K562 (cell line): ENCODE results near the gene CD300A. TPM values are rescaled to one million over a fixed set of nuclear protein-coding genes. Genes with fewer than 3 reads are reported as not detected.
A peak's percentile ranks its signal among the peaks of the same experiment; 100 is the strongest.

Experiments used
- ARID2 ChIP-seq: fragments of 450-650 bp; IDR thresholded peaks from 2 replicates; pipeline ENCODE4 v1.6.1; 2017; ENCODE audit warnings: antibody characterized with exemption, mild to moderate bottlenecking
- ATF7 ChIP-seq: fragments of 450-650 bp; IDR thresholded peaks from 2 replicates; pipeline ENCODE4 v1.7.1; 2014; ENCODE audit warnings: mild to moderate bottlenecking, moderate library complexity
- CEBPG ChIP-seq, 3 experiments: fragments of 200-800 bp in 1 of 3; sonication (Bioruptor generic) in 1 of 3; sonication (generic) in 1 of 3; formaldehyde crosslinking in 1 of 3; IDR thresholded peaks in 2 of 3; conservative IDR thresholded peaks in 1 of 3; 2 replicates each; pipeline versions ENCODE4 v1.6.1 to v1.8.0; 2016 to 2022; ENCODE audit warnings: missing compliant biosample characterization in 2 of 3, missing genetic modification characterization in 2 of 3, mild to moderate bottlenecking in 1 of 3, missing genetic modification reagents in 1 of 3
- CREB3L1 ChIP-seq: fragments of 450-650 bp; IDR thresholded peaks from 2 replicates; pipeline ENCODE4 v1.6.1; 2014; ENCODE audit warnings: low read depth, mild to moderate bottlenecking, moderate library complexity, borderline replicate concordance
- ERF ChIP-seq: fragments of 450-650 bp; formaldehyde crosslinking; IDR thresholded peaks from 2 replicates; pipeline ENCODE4 v1.4.0; 2020; ENCODE audit warnings: mild to moderate bottlenecking, mixed read lengths
- HDAC3 ChIP-seq: fragments of 450-650 bp; IDR thresholded peaks from 2 replicates; pipeline ENCODE4 v1.6.1; 2018; ENCODE audit warnings: borderline replicate concordance, mild to moderate bottlenecking, moderate library complexity; ENCODE audit not compliant: partially characterized antibody
- HIVEP1 ChIP-seq: fragments of 250-450 bp; sonication (Bioruptor Pico); IDR thresholded peaks from 2 replicates; pipeline ENCODE4 v1.4.0; 2020; ENCODE audit warnings: mild to moderate bottlenecking
- MAZ ChIP-seq, 2 experiments: fragments of 450-650 bp in 1 of 2; sonication (generic) in 1 of 2; formaldehyde crosslinking; IDR thresholded peaks in 1 of 2; conservative IDR thresholded peaks in 1 of 2; 2 replicates each; pipeline versions ENCODE4 v1.4.0 to v1.5.0; 2020; ENCODE audit warnings: mild to moderate bottlenecking in 1 of 2, missing genetic modification reagents in 1 of 2
- NFE2 ChIP-seq: IDR thresholded peaks from 2 replicates; pipeline ENCODE4 v1.6.1; 2014; ENCODE audit warnings: antibody characterized with exemption, low read depth
- POLR2B ChIP-seq: fragments of 450-650 bp; IDR thresholded peaks from 2 replicates; pipeline ENCODE4 v1.6.1; 2018; ENCODE audit warnings: low read depth; ENCODE audit not compliant: partially characterized antibody
- SMAD4 ChIP-seq: fragments of 250-450 bp; sonication (Bioruptor Pico); conservative IDR thresholded peaks from 2 replicates; pipeline ENCODE4 v1.8.0; 2021; ENCODE audit warnings: inconsistent platforms, mild to moderate bottlenecking, moderate library complexity
- SMARCA5 ChIP-seq: fragments of 450-650 bp; IDR thresholded peaks from 2 replicates; pipeline ENCODE4 v1.6.1; 2016
- SREBF1 ChIP-seq: fragments of 150-350 bp; IDR thresholded peaks from 2 replicates; pipeline ENCODE4 v1.6.1; 2014; ENCODE audit warnings: antibody characterized with exemption, low read depth, low read length, borderline replicate concordance
- STAT5B ChIP-seq: fragments of 250-450 bp; sonication (Bioruptor Pico); IDR thresholded peaks from 2 replicates; pipeline ENCODE4 v1.8.0; 2021; ENCODE audit warnings: mild to moderate bottlenecking, inconsistent platforms
- TARDBP ChIP-seq: fragments of 450-650 bp; IDR thresholded peaks from 2 replicates; pipeline ENCODE4 v1.6.1; 2016
- TEAD1 ChIP-seq, 2 experiments: fragments of 450-650 bp in 1 of 2; sonication (generic) in 1 of 2; formaldehyde crosslinking; IDR thresholded peaks; 2 replicates each; pipeline versions ENCODE4 v1.4.0 to v1.8.0; 2020 to 2022; ENCODE audit warnings: mild to moderate bottlenecking in 2 of 2, missing genetic modification reagents in 1 of 2
- TRIM24 ChIP-seq, 2 experiments: fragments of 450-650 bp; IDR thresholded peaks; 2 replicates each; pipeline ENCODE4 v1.6.1; 2016
- ZNF134 ChIP-seq: fragments of 250-450 bp; sonication (Bioruptor Pico); conservative IDR thresholded peaks from 2 replicates; pipeline ENCODE4 v1.4.0; 2020
- ZNF165 ChIP-seq: fragments of 250-450 bp; sonication (Bioruptor Pico); IDR thresholded peaks from 2 replicates; pipeline ENCODE4 v1.4.0; 2020; ENCODE audit warnings: borderline replicate concordance
- ZNF197 ChIP-seq: fragments of 200-800 bp; sonication (Bioruptor generic); IDR thresholded peaks from 2 replicates; pipeline ENCODE4 v1.6.1; 2016; ENCODE audit warnings: low read depth, missing genetic modification characterization, missing compliant biosample characterization
- ZNF24 ChIP-seq: fragments of 450-650 bp; IDR thresholded peaks from 2 replicates; pipeline ENCODE4 v1.6.1; 2016
- ZNF384 ChIP-seq: IDR thresholded peaks from 2 replicates; pipeline ENCODE4 v1.6.1; 2012; ENCODE audit warnings: low read depth, low read length, improper control_type of control experiment
- polyA plus RNA-seq, 8 experiments: library from polyadenylated mRNA; depleted of rRNA in 4 of 8; stranded (reverse) in 5 of 8; unstranded in 3 of 8; fragments of >200 nt; fragmentation: Nextera tagmentation in 2 of 8; fragmentation: Illumina TruSeq in 1 of 8; extraction: Ambion mirVana in 2 of 8; extraction: Trizol in 1 of 8; gene quantifications; 2 replicates each; pipeline versions ENCODE4 v1.2.1 to v1.2.3, GENCODE V29; 2011 to 2014; ENCODE audit warnings: inconsistent platforms in 1 of 8, missing spikeins in 1 of 8
- total RNA-seq, 7 experiments: library from RNA; depleted of rRNA in 6 of 7; stranded (reverse); fragments of >200 nt in 6 of 7; fragmentation: Illumina TruSeq in 2 of 7; extraction: Trizol in 2 of 7; gene quantifications; 2 replicates each; pipeline versions ENCODE4 v1.2.1 to v1.2.3, GENCODE V29; 2011 to 2021; ENCODE audit warnings: low replicate concordance in 1 of 7
- TF ChIP-seq, protein P1 (sequence below), 2 experiments: fragments of 450-650 bp in 1 of 2; IDR thresholded peaks; 2 replicates each; pipeline ENCODE4 v1.6.1; 2011 to 2017; ENCODE audit warnings: low read depth in 2 of 2, antibody characterized with exemption in 1 of 2, borderline replicate concordance in 1 of 2, low read length in 1 of 2, mild to moderate bottlenecking in 1 of 2, mixed read lengths in 1 of 2; ENCODE audit not compliant: control insufficient read depth in 1 of 2
- TF ChIP-seq, protein P2 (sequence below): sonication (generic); formaldehyde crosslinking; IDR thresholded peaks from 2 replicates; pipeline ENCODE4 v1.9.0; 2022; ENCODE audit warnings: mild to moderate bottlenecking, missing genetic modification reagents

Gene CD300A
- total and polyA plus RNA-seq, 9 of the 15 experiments (the other 6 are each of a cell fraction or from before 2014, with no cell fraction given) = 0.21 to 1.7 (median 0.41) TPM; not detected in 1

DNA sequence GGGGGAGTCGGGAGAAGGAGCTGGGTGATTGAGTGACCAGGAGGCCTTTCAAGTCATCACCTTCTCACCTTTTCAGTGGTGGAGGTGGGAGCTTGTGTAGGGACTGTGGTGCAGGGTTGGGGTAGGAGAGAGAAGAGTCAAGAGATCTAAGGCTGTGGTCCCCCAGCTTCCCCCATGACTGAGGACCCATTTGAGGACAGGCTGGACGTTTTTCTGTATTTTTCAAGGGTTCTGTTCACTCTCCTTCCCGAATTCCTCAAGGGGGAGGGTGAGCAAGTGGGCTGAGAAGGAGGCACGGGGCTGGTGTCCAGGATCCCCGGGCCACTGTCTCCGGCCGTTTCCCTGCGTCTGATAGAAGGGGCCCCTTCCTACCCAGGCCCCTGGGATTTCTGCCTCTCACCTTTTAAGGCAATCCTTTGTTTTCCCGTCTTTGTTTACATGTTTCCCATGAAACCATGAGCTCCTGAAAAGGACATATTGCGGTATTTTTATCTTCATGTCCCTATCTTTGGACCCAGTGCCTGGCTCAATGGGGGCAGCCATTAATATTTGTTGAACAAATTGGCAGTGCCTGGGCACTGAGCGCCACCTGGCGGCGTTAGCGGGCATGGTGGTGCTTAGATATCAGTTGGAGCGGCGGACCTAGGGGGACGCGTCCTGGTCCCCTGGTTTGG, 9.2 kb upstream of the CD300A start (continued):
- TF ChIP-seq, protein P1, sequence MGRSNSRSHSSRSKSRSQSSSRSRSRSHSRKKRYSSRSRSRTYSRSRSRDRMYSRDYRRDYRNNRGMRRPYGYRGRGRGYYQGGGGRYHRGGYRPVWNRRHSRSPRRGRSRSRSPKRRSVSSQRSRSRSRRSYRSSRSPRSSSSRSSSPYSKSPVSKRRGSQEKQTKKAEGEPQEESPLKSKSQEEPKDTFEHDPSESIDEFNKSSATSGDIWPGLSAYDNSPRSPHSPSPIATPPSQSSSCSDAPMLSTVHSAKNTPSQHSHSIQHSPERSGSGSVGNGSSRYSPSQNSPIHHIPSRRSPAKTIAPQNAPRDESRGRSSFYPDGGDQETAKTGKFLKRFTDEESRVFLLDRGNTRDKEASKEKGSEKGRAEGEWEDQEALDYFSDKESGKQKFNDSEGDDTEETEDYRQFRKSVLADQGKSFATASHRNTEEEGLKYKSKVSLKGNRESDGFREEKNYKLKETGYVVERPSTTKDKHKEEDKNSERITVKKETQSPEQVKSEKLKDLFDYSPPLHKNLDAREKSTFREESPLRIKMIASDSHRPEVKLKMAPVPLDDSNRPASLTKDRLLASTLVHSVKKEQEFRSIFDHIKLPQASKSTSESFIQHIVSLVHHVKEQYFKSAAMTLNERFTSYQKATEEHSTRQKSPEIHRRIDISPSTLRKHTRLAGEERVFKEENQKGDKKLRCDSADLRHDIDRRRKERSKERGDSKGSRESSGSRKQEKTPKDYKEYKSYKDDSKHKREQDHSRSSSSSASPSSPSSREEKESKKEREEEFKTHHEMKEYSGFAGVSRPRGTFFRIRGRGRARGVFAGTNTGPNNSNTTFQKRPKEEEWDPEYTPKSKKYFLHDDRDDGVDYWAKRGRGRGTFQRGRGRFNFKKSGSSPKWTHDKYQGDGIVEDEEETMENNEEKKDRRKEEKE (IDR thresholded peaks at IDR 0.05; ENCODE audit: borderline replicate concordance in 1 of 2, control insufficient read depth in 1 of 2, low read depth in 2 of 2, low read length in 1 of 2) = no peak
- TF ChIP-seq MAZ (CRISPR knock-in tag; conservative IDR thresholded peaks at IDR 0.05 in 1 of 2, IDR thresholded peaks at IDR 0.05 in 1 of 2) = peak in 1 of 2 experiments; percentile 51; a peak in 2 of 4 replicates
- TF ChIP-seq, protein P2, sequence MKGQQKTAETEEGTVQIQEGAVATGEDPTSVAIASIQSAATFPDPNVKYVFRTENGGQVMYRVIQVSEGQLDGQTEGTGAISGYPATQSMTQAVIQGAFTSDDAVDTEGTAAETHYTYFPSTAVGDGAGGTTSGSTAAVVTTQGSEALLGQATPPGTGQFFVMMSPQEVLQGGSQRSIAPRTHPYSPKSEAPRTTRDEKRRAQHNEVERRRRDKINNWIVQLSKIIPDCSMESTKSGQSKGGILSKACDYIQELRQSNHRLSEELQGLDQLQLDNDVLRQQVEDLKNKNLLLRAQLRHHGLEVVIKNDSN (CRISPR knock-in tag) = no peak
- no peak for TF ChIP-seq SMARCA5
- no peak for TF ChIP-seq ZNF165 (CRISPR knock-in tag)
- TF ChIP-seq HIVEP1 = no peak
- TF ChIP-seq ATF7 = peak; percentile 31; the same call in 1 of the 2 replicates
- TF ChIP-seq TARDBP = 0 out of 2 replicates have a peak, but pooled peaks have one; percentile 59
- no peak for TF ChIP-seq SREBF1
- TF ChIP-seq CEBPG (CRISPR knock-in tag; IDR thresholded peaks at IDR 0.05) = no peak
- no peak for TF ChIP-seq CEBPG (tag; conservative IDR thresholded peaks at IDR 0.05 in 1 of 2, IDR thresholded peaks at IDR 0.05 in 1 of 2)
- TF ChIP-seq STAT5B (CRISPR knock-in tag) = no peak
- TF ChIP-seq CREB3L1 = no peak
- TF ChIP-seq ERF (CRISPR knock-in tag) = peak; percentile 20; the same call in 1 of the 2 replicates
- no peak for TF ChIP-seq POLR2B
- TF ChIP-seq SMAD4 (CRISPR knock-in tag) = no peak; the same call in 1 of the 2 replicates
- no peak for TF ChIP-seq ZNF197 (CRISPR knock-in tag)
- peak; percentile 48; the same call in 1 of the 2 replicates for TF ChIP-seq ZNF134 (CRISPR knock-in tag)
- no peak for TF ChIP-seq HDAC3
- no peak for TF ChIP-seq NFE2
- 0 out of 4 replicates have a peak, but pooled peaks of 1 of the 2 experiments have one; percentile 41 for TF ChIP-seq TEAD1 (CRISPR knock-in tag; IDR thresholded peaks at IDR 0.05)
- TF ChIP-seq ZNF384 = peak; percentile 13; the same call in 1 of the 2 replicates
- no peak for TF ChIP-seq TRIM24 (IDR thresholded peaks at IDR 0.05)
- TF ChIP-seq ARID2 = peak; percentile 94
- TF ChIP-seq ZNF24 = peak; percentile 76; the same call in 1 of the 2 replicates
